Dedifferentiated amniotic fluid mesenchymal stem cell (primary cell): ENCODE results near the gene ANAPC13.

Experiments used
- DNase-seq: peaks from one replicate; pipeline ENCODE4 v3.0.0-alpha.2; 2016; ENCODE audit errors: extremely low spot score

The ANAPC13 gene

DNA sequence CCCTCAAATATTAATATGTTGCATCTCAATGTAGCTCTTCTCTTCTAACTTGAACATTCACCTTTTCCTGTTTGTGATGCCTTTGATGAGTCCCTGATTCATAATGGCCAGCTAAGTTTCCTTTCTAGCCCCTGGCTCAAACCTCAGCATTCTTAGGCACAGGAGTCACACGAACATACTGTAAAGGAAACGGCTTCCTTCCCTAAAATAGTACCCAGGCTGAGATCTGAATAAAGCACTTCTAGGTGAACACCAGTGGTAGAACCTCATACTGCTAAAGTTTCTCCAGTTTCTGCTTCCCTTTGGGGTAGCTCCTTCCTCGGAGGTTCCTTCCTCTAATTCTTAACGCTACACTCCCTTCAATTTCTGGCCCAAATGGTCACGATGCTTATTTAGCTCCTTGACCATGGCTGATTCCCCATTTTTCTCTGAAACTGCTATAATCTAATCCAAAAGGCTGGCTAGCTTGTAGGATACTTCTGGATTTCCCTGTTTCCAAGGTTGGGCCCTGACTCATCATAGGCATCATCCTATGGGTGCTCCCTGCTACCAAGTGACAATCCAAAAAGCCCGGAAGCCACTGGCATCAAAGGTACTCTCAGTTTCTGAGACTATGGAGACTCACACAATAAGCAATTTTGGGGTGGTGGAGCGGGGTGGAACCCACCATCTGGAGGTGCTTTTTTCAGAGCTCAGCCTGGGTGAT is 2.4 kb downstream of the ANAPC13 start:
- peak; percentile 45 for DNase-seq

GRCh38 chr3:134482622-134483021 is 3.2 kb downstream of the ANAPC13 start:
- no peak for DNase-seq

DNA sequence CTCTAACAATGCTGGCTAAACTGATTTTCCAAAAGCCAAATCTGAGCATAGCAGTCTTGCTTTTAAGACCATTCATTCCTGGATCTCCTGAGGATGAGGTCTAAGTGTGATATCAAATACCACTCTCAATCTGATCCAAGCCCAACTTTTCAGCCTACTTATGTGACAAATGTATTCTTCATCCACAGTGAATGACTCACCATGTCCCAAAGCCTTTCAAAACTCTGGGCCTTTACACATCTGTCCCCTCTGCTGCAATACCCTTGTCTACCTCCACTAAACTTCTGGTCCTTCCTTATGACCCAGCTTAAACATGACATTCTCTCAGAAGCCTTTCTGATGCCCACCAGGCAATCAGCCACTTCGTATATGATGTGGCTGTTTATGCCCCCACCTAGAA is 4.6 kb downstream of the ANAPC13 start:
- no peak for DNase-seq

GRCh38 chr3:134480546-134480945 is 5.2 kb downstream of the ANAPC13 start:
- no peak for DNase-seq

DNA sequence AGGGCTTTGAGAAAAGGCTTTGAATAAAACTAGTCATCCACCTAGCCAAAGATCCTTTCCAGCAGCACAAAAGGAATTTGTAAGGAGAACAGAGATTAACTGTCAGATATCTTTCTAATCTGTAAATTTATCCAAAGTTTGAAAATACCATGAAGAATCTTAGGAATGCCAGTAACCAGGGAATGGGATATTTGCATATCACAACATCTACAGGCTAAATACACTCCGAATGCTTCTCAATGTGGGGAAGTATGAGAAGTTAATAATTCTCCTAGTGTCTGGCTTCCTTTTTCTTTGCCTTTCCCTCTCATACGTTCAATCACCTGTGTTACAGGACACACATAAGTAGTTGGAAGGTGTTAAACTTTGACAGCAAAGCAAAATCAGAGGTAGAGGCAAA is 7.8 kb downstream of the ANAPC13 start:
- DNase-seq: peak; percentile 15

- no peak for DNase-seq
Observed at GRCh38 chr3:134477002-134477401, 8.8 kb downstream of the ANAPC13 start.

- no peak for DNase-seq
Observed at GRCh38 chr3:134476306-134476705, 9.5 kb downstream of the ANAPC13 start.

GRCh38 chr3:134474956-134475355 is 10.8 kb downstream of the ANAPC13 start:
- DNase-seq: no peak

DNA sequence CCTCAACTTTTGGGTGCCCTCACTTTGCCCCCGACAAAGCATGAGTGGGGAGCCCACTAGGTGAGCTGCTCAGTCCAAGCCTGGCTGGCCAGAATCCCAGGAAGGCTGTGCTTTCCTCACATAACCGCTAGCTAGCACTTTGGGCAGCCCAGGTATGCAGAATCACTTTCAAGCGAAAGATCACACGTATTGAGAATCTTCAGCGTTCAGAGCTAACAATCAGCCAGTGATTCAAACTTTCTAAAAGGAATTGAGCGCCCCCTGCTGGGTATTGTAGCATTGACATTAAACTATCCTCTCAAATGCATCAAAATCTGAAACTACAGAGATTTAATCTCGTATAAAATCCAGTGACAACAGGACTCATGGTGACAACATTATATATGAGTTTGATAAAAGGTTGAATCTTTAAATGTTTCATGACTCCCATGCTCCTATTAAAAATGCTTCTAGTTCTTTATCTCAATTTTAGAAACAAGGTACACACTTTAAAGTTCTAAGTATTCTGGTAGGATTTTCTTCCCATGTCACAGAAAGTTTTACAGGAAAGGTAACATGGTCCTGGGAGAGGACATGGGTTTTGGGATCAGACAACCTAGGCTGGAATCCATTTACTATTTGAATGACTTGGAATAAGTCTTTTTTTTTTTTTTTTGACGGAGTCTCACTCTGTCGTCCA is 11.8 kb downstream of the ANAPC13 start:
- peak; percentile 90 for DNase-seq

DNA sequence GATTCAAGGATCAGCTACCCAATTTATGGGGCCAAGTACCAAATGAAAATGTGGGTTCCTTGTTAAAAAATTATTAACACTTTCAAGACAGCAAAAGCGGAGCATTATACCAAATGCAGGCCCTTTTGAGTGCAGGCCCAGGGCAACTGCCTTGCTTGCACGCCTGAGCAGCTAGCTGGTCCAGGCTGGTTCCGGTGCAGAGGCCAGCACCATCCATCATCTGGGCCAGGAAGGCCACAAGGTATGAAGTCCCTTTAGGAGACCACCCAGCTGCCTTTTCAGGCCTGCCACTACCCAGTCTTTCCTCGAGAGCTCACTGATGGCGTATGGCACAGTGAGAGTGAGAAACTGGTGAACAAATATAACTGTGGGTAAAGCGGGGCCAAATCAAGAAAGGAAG is 13.0 kb downstream of the ANAPC13 start:
- no peak for DNase-seq

DNA sequence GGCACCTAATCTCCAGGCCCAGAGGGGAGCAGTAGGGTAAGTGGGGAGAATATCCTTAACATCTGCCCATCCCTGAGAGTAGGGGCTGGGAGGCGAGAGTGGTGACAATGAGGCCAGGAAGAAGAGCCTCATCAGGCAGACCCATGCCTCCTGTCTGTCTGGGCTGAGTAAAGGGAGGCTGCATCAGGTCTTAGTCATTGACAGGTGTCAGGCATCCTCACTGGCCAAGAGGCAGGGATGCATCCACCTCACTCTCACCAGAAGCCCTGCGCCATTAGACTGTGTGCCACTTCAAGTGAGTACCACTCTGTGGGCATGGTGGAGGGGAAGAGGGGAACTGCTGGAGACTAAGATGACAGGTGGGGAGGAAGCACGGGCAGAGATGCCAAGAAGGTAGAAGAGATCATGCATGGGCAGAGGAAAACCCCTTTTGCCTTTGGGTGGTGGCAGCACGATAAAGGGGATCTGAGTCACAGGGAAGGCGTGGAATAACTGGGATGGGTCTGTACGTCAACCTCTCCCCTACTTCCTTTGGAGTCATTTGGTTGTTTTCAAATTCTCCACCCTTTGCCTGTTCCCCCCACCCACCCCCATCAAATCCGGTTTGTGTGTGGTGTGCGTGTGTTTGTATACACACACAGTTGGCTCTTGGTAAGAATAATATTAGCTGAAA is 14.1 kb downstream of the ANAPC13 start:
- DNase-seq: no peak

GRCh38 chr3:134468519-134468918 is 17.3 kb downstream of the ANAPC13 start:
- DNase-seq: no peak

DNA sequence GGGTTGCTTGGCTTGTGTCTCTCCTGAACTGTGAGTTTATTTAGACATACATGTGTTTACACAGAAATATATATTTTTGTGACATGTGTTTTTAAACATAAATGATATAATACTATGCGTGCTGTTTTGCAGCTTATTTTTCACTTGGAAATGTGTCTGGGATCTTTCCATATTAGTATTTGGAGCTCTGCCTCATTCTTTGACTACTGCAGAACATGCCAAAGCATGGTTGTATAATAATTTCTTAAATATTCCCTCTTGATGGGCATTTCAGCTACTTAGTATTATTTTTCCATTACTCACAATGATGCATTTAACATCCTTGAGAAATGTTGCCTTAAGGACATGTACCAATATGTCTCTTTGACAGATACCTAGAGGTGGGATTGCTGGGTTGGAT is 19.5 kb downstream of the ANAPC13 start:
- DNase-seq: no peak

- no peak for DNase-seq
Observed at GRCh38 chr3:134464689-134465365, 21.0 kb downstream of the ANAPC13 start.

DNA sequence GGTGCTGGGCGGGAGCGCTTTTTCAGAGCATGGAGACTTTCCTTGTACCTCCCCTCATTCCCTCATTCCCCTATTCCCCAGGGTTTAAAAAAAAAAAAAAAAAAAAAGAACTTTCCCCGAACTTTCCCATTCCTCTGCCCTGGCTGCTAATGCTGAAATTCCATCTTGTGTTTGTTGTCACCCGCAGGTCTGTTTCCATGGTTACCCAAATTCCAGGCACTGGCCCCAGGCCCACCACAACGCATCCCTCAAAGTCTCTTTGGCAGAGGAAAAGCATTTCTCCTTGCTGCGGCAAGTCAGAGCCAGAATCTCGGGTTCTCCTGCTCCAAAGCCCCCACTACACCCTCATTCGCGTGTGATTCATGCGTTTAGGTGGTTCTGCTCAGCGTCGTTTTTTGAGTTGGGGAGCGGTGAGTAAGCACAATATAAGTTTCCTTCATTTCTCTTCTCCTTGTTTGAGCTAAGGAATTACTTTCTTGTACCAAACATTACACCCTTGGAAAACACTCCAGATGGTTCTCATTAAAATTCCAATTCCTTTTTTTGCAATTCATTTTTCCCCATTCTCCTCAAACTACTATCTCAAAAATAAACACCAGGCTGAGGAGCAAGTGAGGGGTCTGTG is 21.6 kb downstream of the ANAPC13 start:
- peak; percentile 97 for DNase-seq

DNA sequence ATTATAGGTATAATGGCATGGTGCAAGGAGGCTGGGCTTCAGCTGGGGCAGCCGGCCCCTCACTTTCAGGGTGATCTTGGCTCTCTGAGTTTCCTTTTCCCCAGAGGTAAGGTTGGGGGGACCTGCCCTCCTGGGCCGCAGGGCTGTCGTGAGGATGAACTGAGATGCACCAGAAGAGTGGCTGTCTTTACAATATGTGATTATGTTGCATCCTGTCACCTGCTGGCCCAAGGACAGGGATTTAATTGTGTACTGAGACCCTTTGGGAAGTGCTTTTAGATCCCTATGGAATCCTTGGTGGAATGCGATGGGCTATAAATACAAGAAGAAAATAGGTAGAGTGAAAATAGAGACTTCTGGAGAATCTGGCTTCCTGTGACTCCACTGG is 22.1 kb downstream of the ANAPC13 start:
- DNase-seq: no peak

- DNase-seq: peak; percentile 82
Observed at GRCh38 chr3:134462331-134462941, 23.3 kb downstream of the ANAPC13 start.

DNA sequence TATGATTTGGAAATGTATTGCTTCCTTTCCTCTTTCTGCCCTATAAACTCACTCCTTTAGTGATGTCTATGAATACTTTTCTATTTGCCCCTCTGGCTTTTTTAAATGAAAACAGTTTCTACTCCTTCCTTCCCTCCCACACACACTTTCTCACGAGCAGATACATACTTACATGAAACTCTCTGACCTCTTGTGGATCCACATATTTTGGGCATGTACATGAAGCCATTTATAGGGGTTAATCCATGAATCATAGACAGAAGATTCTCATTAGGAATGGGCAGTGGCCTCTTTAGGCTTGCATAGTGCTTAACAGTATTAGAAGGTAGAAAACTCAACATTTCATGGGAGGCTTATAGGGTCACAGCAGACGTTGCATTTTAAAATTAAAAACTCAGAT is 24.8 kb downstream of the ANAPC13 start:
- DNase-seq: peak; percentile 84

DNA sequence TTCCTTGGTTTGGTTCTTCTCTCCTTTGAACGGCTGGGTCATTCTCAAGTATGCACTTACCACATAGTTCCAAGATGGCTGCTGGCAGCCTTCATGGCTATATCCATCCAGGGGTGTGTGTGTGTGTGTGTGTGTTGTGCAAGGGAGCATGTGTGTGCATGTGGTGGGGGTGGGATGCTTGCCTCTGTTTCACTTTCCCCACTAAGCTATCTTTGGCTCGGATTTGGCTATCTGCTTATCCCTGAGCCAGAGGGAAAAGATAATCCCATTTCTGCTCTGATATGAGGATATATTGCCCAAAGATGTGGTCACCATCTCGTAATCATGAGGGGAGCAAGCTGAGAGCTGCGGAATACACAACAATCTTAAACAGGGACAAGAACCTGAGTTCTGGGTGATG is 26.2 kb downstream of the ANAPC13 start:
- DNase-seq: no peak

- no peak for DNase-seq
Observed at GRCh38 chr3:134458406-134458945, 27.3 kb downstream of the ANAPC13 start.

DNA sequence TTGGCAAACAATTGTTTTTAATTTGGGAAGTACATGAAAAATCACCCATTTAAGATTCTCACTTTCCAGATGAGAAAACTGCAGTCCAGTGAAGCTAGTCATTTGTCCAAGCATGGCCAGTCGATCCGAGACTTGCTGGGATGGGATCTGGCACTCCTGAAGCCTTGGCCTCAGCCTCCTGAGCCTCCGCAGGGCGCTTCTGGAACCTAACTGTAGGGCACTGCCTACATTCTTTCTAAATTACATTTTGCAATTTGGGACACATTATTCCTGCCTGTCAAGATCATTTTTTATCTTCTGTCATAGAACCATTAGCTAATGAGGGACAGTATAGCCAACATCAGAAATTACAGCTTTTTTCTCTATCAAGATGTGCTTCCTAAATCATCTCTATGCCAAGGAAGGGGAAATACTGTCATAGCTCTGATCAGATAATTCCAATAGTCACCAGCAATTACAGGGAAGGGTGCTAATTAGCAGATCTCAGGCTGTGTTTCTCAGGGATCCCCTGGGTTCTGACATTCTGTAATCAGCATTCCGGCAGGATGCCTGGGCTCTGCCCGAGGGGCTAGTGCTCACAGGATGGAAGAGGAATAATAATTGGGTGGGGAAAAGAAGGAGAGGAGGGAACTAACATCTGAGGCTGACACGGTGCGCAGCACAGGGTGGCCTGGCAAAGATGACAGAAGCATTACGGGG is 28.3 kb downstream of the ANAPC13 start:
- no peak for DNase-seq
